CD4-positive, alpha-beta T cell (primary cell): ENCODE data around the gene RGMB. TPM values are rescaled to one million over a fixed set of nuclear protein-coding genes. Genes with fewer than 3 reads are reported as not detected.

Experiments
- ATAC-seq: fragments of 200-7000 bp; cut with Tn5 transposase; one replicate; pipeline ENCODE4 v1.10.0; 2022; ENCODE audit warnings: mild to moderate bottlenecking; ENCODE audit not compliant: poor library complexity
- CTCF ChIA-PET: fragments of 350-600 bp; sonication (Branson Sonifier 250); formaldehyde crosslinking; loops from one replicate; lab custom pipeline; 2021; ENCODE audit warnings: antibody characterized with exemption, inconsistent platforms; lab: Charles Lee
- POLR2A ChIA-PET: fragments of 350-600 bp; sonication (Branson Sonifier 250); formaldehyde crosslinking; loops from one replicate; lab custom pipeline; 2021; ENCODE audit warnings: antibody characterized with exemption, inconsistent platforms; lab: Charles Lee
- DNase-seq, 14 experiments: peaks; one replicate each; pipeline ENCODE4 v3.0.0-alpha.2; 2013 to 2020; ENCODE audit warnings: mixed read lengths in 2 of 14
- H3K27ac ChIP-seq, 2 donors: one replicate each; pipeline versions ENCODE4 v1.5.1 to v1.7.0; 2013; ENCODE audit warnings: low read length in 2 of 2, low read depth in 1 of 2, mild to moderate bottlenecking in 1 of 2
- H3K27me3 ChIP-seq, 2 experiments: 1 replicate in 1 of 2; 2 replicates in 1 of 2; pipeline versions ENCODE4 v1.6.1 to v1.7.0; 2013; ENCODE audit warnings: low read length in 2 of 2, control low read depth in 1 of 2, mild to moderate bottlenecking in 1 of 2, moderate library complexity in 1 of 2; ENCODE audit not compliant: insufficient read depth in 2 of 2, control insufficient read depth in 1 of 2
- H3K36me3 ChIP-seq: one replicate; pipeline ENCODE4 v1.6.1; 2013; ENCODE audit warnings: low read length, control low read depth; ENCODE audit not compliant: insufficient read depth
- H3K4me1 ChIP-seq: one replicate; pipeline ENCODE4 v1.6.1; 2013; ENCODE audit warnings: low read length, control low read depth; ENCODE audit not compliant: insufficient read depth
- H3K4me3 ChIP-seq: one replicate; pipeline ENCODE4 v1.5.1; 2013; ENCODE audit warnings: mild to moderate bottlenecking, low read length, moderate library complexity
- H3K9me3 ChIP-seq, 2 experiments: 1 replicate in 1 of 2; 2 replicates in 1 of 2; pipeline versions ENCODE4 v1.6.1 to v1.7.0; 2013; ENCODE audit warnings: low read length in 2 of 2, mild to moderate bottlenecking in 2 of 2, control low read depth in 1 of 2, moderate library complexity in 1 of 2; ENCODE audit not compliant: control insufficient read depth in 1 of 2, insufficient read depth in 1 of 2
- H3K27ac Mint-ChIP-seq: one replicate; pipeline ENCODE4 v1.8.0; 2020; ENCODE audit warnings: mixed read lengths
- H3K27me3 Mint-ChIP-seq: one replicate; pipeline ENCODE4 v1.8.0; 2021; ENCODE audit warnings: mixed read lengths
- H3K36me3 Mint-ChIP-seq: one replicate; pipeline ENCODE4 v1.8.0; 2021; ENCODE audit warnings: low read depth, mixed read lengths
- H3K4me1 Mint-ChIP-seq: one replicate; pipeline ENCODE4 v1.8.0; 2021; ENCODE audit warnings: low read depth, mixed read lengths
- H3K4me3 Mint-ChIP-seq: one replicate; pipeline ENCODE4 v1.8.0; 2020; ENCODE audit warnings: mild to moderate bottlenecking, mixed read lengths
- H3K9me3 Mint-ChIP-seq: one replicate; pipeline ENCODE4 v1.8.0; 2020; ENCODE audit warnings: mixed read lengths
- CTCF ChIP-seq: fragments of 200-600 bp; IDR thresholded peaks from one replicate; pipeline ENCODE4 v1.8.0; 2022; ENCODE audit warnings: antibody characterized with exemption, mild to moderate bottlenecking
- intact Hi-C, 2 experiments: fragments of 100-400 bp; cut with DNase I in 1 of 2; cut with micrococcal nuclease in 1 of 2; formaldehyde crosslinking; loops; one replicate each; pipeline versions ENCODE4 v1.15.1 to v1.9.0; 2023 to 2025; cut with DNase I, micrococcal nuclease
- total RNA-seq, 174 experiments: library from RNA in 2 of 174; stranded (reverse) in 2 of 174; gene quantifications; one replicate each; pipeline ENCODE4 v1.2.3 and lab custom pipeline; 2021 to 2026

The RGMB gene
- total RNA-seq, 2 experiments from 2014 or later, result 15.8 to 15.9 TPM

- Histone ChIP-seq H3K27ac (no peak overlapping the region), H3K4me1 (no peaks in the 10 kb centered on the region), H3K27me3 (no peaks in the 10 kb centered on the region), H3K9me3 (no peaks in the 10 kb centered on the region), H3K4me3 (no peak overlapping the region), H3K36me3 (peaks cover 6% of the 10 kb centered on the region)
- Mint-ChIP-seq H3K4me1 (peaks cover 54% of the 10 kb centered on the region), H3K9me3 (no peaks in the 10 kb centered on the region), H3K36me3 (peaks cover 24% of the 10 kb centered on the region), H3K27ac (no peak overlapping the region), H3K4me3 (no peak overlapping the region), H3K27me3 (no peaks in the 10 kb centered on the region)
- ATAC-seq (no peak), DNase-seq (no peak)
- intact Hi-C loops, result loop anchor here in 1 of 2 experiments (10.0 kb wide), 1 partner anchor 276 kb away; no protein-coding TSS in a partner anchor
- POLR2A ChIA-PET, result no interaction called here
- CTCF ChIA-PET, result interaction anchor here (0.5 to 1.5 kb wide), 2 partner anchors 20 to 204 kb away, joined by 3 to 6 read pairs; no protein-coding TSS in a partner anchor
- TF ChIP-seq CTCF, result no peak
Measured at GRCh38 chr5:98789029-98789428, 15.6 kb downstream of the RGMB start.

- CTCF ChIA-PET, result interaction anchor here (1.7 kb wide), 1 partner anchor 10 kb away, joined by 4 read pairs; no protein-coding TSS in a partner anchor
Measured at GRCh38 chr5:98791001-98791519, 17.6 kb downstream of the RGMB start.

GRCh38 chr5:98791898-98792580 lies 18.6 kb downstream of the RGMB start:
- Histone ChIP-seq H3K27me3 (no peaks in the 10 kb centered on the region), H3K4me1 (no peaks in the 10 kb centered on the region), H3K9me3 (no peaks in the 10 kb centered on the region), H3K4me3 (no peak overlapping the region), H3K36me3 (peaks cover 6% of the 10 kb centered on the region), H3K27ac (no peak overlapping the region)
- Mint-ChIP-seq H3K9me3 (no peaks in the 10 kb centered on the region), H3K36me3 (peaks cover 15% of the 10 kb centered on the region), H3K4me3 (no peak overlapping the region), H3K27me3 (no peaks in the 10 kb centered on the region), H3K27ac (no peak overlapping the region), H3K4me1 (peaks cover 27% of the 10 kb centered on the region)
- CTCF ChIA-PET, result interaction anchor here (0.6 to 1.1 kb wide), 2 partner anchors 9 to 170 kb away, joined by 3 read pairs; no protein-coding TSS in a partner anchor
- intact Hi-C loops, result no loop called here
- TF ChIP-seq CTCF, result no peak
- ATAC-seq, result no peak
- POLR2A ChIA-PET, result no interaction called here
- DNase-seq, result no peak

More at GRCh38 chr5:98791001-98791519, 17.6 kb downstream of the RGMB start:
- no peaks in the 10 kb centered on the region for H3K9me3 Mint-ChIP-seq
- H3K27me3 ChIP-seq, result no peaks in the 10 kb centered on the region
- H3K36me3 ChIP-seq, result peaks cover 6% of the 10 kb centered on the region
- H3K36me3 Mint-ChIP-seq, result peaks cover 15% of the 10 kb centered on the region
- POLR2A ChIA-PET, result no interaction called here
- ATAC-seq (no peak), DNase-seq (no peak)
- peaks cover 34% of the 10 kb centered on the region for H3K4me1 Mint-ChIP-seq
- no peak overlapping the region for H3K4me3 Mint-ChIP-seq
- intact Hi-C loops, result no loop called here
- no peak overlapping the region for H3K4me3 ChIP-seq
- H3K27ac ChIP-seq, result no peak overlapping the region
- H3K9me3 ChIP-seq, result no peaks in the 10 kb centered on the region
- no peak for TF ChIP-seq CTCF
- H3K27me3 Mint-ChIP-seq, result no peaks in the 10 kb centered on the region
- no peak overlapping the region for H3K27ac Mint-ChIP-seq
- no peaks in the 10 kb centered on the region for H3K4me1 ChIP-seq
